ENCODE measurements around the gene SAMSN1. TPM values are rescaled to one million over a fixed set of nuclear protein-coding genes. Genes with fewer than 3 reads are reported as not detected.

SAMSN1 gene
- total RNA-seq, 6 experiments from 2014 or later: 1.2 to 7.4 (median 3.0) TPM

GRCh38 chr21:14451546-14451945, 94.6 kb downstream of the SAMSN1 start:
- DNase-seq (no peak), ATAC-seq (no peak)
- intact Hi-C loops (cut with DNase I): no loop called here
- 37% methylated on average over 2 of the region's 2 CpGs for WGBS (ENCODE audit: insufficient coverage, low coverage, low lambda C conversion rate, missing lambda C conversion rate)
- no peaks in the 10 kb centered on the region for H3K9me3 ChIP-seq
- no peaks in the 10 kb centered on the region for H3K27me3 ChIP-seq
- TF ChIP-seq POLR2A (IDR thresholded peaks at IDR 0.05): no peak
- TF ChIP-seq CTCF (IDR thresholded peaks at IDR 0.05): no peak
- H3K4me1 ChIP-seq: no peaks in the 10 kb centered on the region
- H3K4me3 ChIP-seq: no peak overlapping the region
- no peak overlapping the region for H3K27ac ChIP-seq
- no peaks in the 10 kb centered on the region for H3K36me3 ChIP-seq

- no peak for TF ChIP-seq POLR2A (IDR thresholded peaks at IDR 0.05)
- TF ChIP-seq CTCF (IDR thresholded peaks at IDR 0.05): no peak
- DNase-seq (no peak), ATAC-seq (no peak)
- H3K36me3 ChIP-seq: no peaks in the 10 kb centered on the region
- WGBS (ENCODE audit: insufficient coverage, low coverage, low lambda C conversion rate, missing lambda C conversion rate): 50% methylated on average over 1 of the region's 1 CpG
- H3K4me1 ChIP-seq: no peaks in the 10 kb centered on the region
- no peaks in the 10 kb centered on the region for H3K9me3 ChIP-seq
- no peaks in the 10 kb centered on the region for H3K27me3 ChIP-seq
- H3K27ac ChIP-seq: no peak overlapping the region
- intact Hi-C loops (cut with DNase I): no loop called here
- no peak overlapping the region for H3K4me3 ChIP-seq
Measured at GRCh38 chr21:14448784-14449183, 97.3 kb downstream of the SAMSN1 start.

- H3K36me3 ChIP-seq: no peaks in the 10 kb centered on the region
- no peak for TF ChIP-seq CTCF (IDR thresholded peaks at IDR 0.05)
- TF ChIP-seq POLR2A (IDR thresholded peaks at IDR 0.05): no peak
- no peaks in the 10 kb centered on the region for H3K27me3 ChIP-seq
- ATAC-seq (no peak), DNase-seq (no peak)
- WGBS (ENCODE audit: insufficient coverage, low coverage, low lambda C conversion rate, missing lambda C conversion rate): 51% methylated on average over 4 of the region's 4 CpGs
- peaks cover 0 to 3% (median 0%) of the 10 kb centered on the region in 4 donors for H3K4me1 ChIP-seq
- H3K27ac ChIP-seq: no peak overlapping the region
- H3K9me3 ChIP-seq: no peaks in the 10 kb centered on the region
- no peak overlapping the region for H3K4me3 ChIP-seq
- intact Hi-C loops (cut with DNase I): no loop called here
Measured at GRCh38 chr21:14438211-14438610, 107.9 kb downstream of the SAMSN1 start.

GRCh38 chr21:14435423-14435822, 110.7 kb downstream of the SAMSN1 start:
- Histone ChIP-seq H3K27ac (no peak overlapping the region), H3K4me1 (peaks cover 0 to 3% (median 0%) of the 10 kb centered on the region in 4 donors), H3K27me3 (no peaks in the 10 kb centered on the region), H3K9me3 (no peaks in the 10 kb centered on the region), H3K4me3 (no peak overlapping the region), H3K36me3 (no peaks in the 10 kb centered on the region)
- ATAC-seq: no peak
- no peak for TF ChIP-seq POLR2A (IDR thresholded peaks at IDR 0.05)
- no peak for TF ChIP-seq CTCF (IDR thresholded peaks at IDR 0.05)
- intact Hi-C loops (cut with DNase I): no loop called here
- 30% methylated on average over 1 of the region's 1 CpG for WGBS (ENCODE audit: insufficient coverage, low coverage, low lambda C conversion rate, missing lambda C conversion rate)
- no peak for DNase-seq

Other genes with a start within 250 kb of the SAMSN1 start
- gene HSPA13, start 163.2 kb downstream of the SAMSN1 start, total RNA-seq: 10 to 100 TPM in 2 of 6 experiments, 1 to 10 TPM in 4; 7.2 to 17.0 (median 9.2) TPM

All from right lobe of liver (tissue), 6 donors.